Testis (tissue), 3 donors: ENCODE data around the gene PDLIM7. TPM values are rescaled to one million over a fixed set of nuclear protein-coding genes. Genes with fewer than 3 reads are reported as not detected.

Experiments
- DNase-seq: peaks from one replicate; pipeline ENCODE4 v3.0.0-alpha.2; 2019
- H3K27ac ChIP-seq, 2 donors: fragments of 200-600 bp; sonication (generic); one replicate each; pipeline ENCODE4 v1.5.1; 2019
- H3K27me3 ChIP-seq: fragments of 200-600 bp; sonication (generic); one replicate; pipeline ENCODE4 v1.5.1; 2019
- H3K36me3 ChIP-seq: fragments of 200-600 bp; sonication (generic); one replicate; pipeline ENCODE4 v1.5.1; 2017; ENCODE audit warnings: low read depth; ENCODE audit errors: missing control alignments
- H3K4me1 ChIP-seq: fragments of 200-600 bp; sonication (generic); one replicate; pipeline ENCODE4 v1.5.1; 2019
- H3K4me3 ChIP-seq, 2 donors: fragments of 200-600 bp; sonication (generic); one replicate each; pipeline ENCODE4 v1.5.1; 2017 to 2019
- H3K9me3 ChIP-seq: fragments of 200-600 bp; sonication (generic); one replicate; pipeline ENCODE4 v1.5.1; 2017
- POLR2A ChIP-seq: fragments of 450-650 bp; IDR thresholded peaks from one replicate; pipeline ENCODE4 v1.6.1; 2017; ENCODE audit warnings: antibody characterized with exemption, mild to moderate bottlenecking, moderate library complexity
- WGBS, 2 donors: methylation state at CpG; one replicate each; pipeline ENCODE4 v1.1.5; 2018; 5-methylcytosine and 5-hydroxymethylcytosine counted together
- intact Hi-C: fragments of 100-400 bp; cut with DNase I; formaldehyde crosslinking; loops from one replicate; pipeline ENCODE4 v1.15.1; 2023; ENCODE audit warnings: low total_unique reads
- polyA plus RNA-seq: library from polyadenylated mRNA; stranded (reverse); fragments of 350-450 nt; fragmentation: Illumina TruSeq; extraction: RNeasy Lipid Tissue Mini Kit (QIAGEN cat#74804); gene quantifications from one replicate; pipeline ENCODE4 v1.2.3, GENCODE V29; 2014; ENCODE audit warnings: low read depth, low replicate concordance; ENCODE audit not compliant: insufficient read depth
- total RNA-seq, 2 donors: library from RNA; depleted of rRNA; stranded (reverse); fragments of >200 nt; gene quantifications; one replicate each; pipeline ENCODE4 v1.2.3, GENCODE V29; 2016
- TF ChIP-seq, protein P1 (sequence below), 3 experiments: fragments of 450-650 bp in 2 of 3; fragments of 200-600 bp in 1 of 3; sonication (generic) in 1 of 3; IDR thresholded peaks; one replicate each; pipeline ENCODE4 v1.5.1; 2016 to 2019; ENCODE audit warnings: antibody characterized with exemption in 3 of 3, mild to moderate bottlenecking in 2 of 3, moderate library complexity in 1 of 3

Gene PDLIM7
- total and polyA plus RNA-seq, 3 donors from 2014 or later, result 72.2 to 118 (median 90.5) TPM

DNA sequence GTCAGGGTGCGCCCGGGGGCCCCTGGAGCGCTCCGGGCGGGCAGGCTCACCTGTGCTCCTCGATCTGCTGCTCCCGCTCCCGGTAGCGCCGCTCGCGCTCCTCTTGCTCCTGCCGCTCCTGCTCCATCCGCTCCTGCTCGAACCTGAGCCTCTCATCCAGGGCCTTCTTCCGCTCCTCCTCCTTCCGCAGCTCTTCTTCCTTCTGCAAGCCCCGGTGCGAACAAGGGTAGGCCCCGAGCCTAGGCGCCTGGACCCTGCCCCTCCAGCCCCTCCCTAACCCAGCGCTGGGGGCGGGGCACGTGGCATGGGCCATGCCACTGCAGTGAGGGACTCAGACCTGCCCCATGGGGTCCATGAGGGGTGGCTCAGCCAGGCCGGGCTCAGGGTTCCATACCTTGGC, 30.5 kb downstream of the PDLIM7 start:
- WGBS, 2 donors, result 94 to 96% methylated on average over 24 to 25 of the region's 25 CpGs
- no peaks in the 10 kb centered on the region for H3K36me3 ChIP-seq
- H3K9me3 ChIP-seq, result no peaks in the 10 kb centered on the region

DNA sequence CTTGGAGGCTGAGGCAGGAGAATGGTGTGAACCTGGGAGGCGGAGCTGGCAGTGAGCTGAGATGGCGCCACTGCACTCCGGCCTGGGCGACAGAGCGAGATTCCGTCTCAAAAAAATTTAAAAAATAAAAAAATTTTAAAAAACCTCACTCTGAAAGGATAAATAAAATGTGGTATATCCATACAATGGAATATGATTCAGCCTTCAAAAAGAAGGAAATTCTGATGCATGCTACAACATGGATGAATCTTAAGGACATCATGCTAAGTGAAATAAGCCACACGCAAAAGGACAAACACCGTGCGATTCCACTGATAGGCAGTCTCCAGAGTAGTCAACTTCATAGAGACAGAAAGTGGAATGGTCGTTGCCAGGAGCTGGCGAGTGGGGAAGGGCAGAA, 32.4 kb downstream of the PDLIM7 start:
- TF ChIP-seq POLR2A, result no peak
- TF ChIP-seq, protein P1, sequence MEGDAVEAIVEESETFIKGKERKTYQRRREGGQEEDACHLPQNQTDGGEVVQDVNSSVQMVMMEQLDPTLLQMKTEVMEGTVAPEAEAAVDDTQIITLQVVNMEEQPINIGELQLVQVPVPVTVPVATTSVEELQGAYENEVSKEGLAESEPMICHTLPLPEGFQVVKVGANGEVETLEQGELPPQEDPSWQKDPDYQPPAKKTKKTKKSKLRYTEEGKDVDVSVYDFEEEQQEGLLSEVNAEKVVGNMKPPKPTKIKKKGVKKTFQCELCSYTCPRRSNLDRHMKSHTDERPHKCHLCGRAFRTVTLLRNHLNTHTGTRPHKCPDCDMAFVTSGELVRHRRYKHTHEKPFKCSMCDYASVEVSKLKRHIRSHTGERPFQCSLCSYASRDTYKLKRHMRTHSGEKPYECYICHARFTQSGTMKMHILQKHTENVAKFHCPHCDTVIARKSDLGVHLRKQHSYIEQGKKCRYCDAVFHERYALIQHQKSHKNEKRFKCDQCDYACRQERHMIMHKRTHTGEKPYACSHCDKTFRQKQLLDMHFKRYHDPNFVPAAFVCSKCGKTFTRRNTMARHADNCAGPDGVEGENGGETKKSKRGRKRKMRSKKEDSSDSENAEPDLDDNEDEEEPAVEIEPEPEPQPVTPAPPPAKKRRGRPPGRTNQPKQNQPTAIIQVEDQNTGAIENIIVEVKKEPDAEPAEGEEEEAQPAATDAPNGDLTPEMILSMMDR (IDR thresholded peaks at IDR 0.05), result no peak
- WGBS, 2 donors, result 87 to 93% methylated on average over 11 of the region's 11 CpGs
- H3K9me3 ChIP-seq, result no peaks in the 10 kb centered on the region
- intact Hi-C loops, result no loop called here
- no peaks in the 10 kb centered on the region for H3K4me1 ChIP-seq
- no peak overlapping the region for H3K4me3 ChIP-seq
- H3K36me3 ChIP-seq, result no peaks in the 10 kb centered on the region
- H3K27me3 ChIP-seq, result no peaks in the 10 kb centered on the region
- DNase-seq, result no peak
- no peak overlapping the region for H3K27ac ChIP-seq

More for the DNA sequence above, 30.5 kb downstream of the PDLIM7 start:
- no peak overlapping the region for H3K4me3 ChIP-seq
- H3K27me3 ChIP-seq, result no peaks in the 10 kb centered on the region
- DNase-seq, result no peak
- H3K27ac ChIP-seq, result no peak overlapping the region
- peaks cover 6% of the 10 kb centered on the region for H3K4me1 ChIP-seq
- intact Hi-C loops, result no loop called here
- TF ChIP-seq, protein P1 (IDR thresholded peaks at IDR 0.05), result no peak
- no peak for TF ChIP-seq POLR2A

DNA sequence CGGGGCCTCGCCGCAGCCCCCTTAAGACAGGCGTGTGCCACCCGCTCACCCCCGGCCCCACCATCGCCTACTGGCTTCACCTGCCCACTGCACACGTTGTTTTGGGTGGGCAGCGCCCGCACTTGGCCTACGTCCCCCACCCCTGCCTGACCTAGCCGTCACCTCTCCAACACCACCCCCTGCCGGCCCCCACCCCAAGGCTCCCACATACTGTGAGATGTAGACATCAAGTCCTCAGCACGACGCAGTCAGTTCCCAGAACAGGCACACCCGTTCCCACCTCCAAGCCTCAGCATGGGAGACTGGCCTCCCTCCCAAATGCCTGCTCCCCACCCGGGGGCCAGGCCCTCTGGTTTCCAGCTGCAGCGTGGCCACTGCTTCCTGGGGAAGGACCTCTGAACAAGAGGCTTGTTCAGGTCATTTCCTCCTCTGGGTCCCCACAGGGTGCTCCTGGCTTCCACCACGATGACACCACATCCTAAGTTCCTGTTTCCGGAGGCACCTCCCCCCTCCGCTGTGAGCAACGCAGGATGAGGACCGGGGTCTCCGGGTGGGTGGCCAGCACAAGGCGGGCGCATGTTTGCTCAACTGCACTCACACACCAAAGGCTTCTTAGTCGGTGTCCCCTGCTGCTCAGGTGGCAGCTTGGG, 35.3 kb downstream of the PDLIM7 start:
- Histone ChIP-seq H3K27ac (no peak overlapping the region), H3K4me3 (no peak overlapping the region), H3K9me3 (no peaks in the 10 kb centered on the region), H3K27me3 (no peaks in the 10 kb centered on the region), H3K36me3 (no peaks in the 10 kb centered on the region), H3K4me1 (no peaks in the 10 kb centered on the region)
- intact Hi-C loops, result no loop called here
- TF ChIP-seq POLR2A, result no peak
- TF ChIP-seq, protein P1 (IDR thresholded peaks at IDR 0.05), result no peak
- DNase-seq, result no peak
- 80 to 88% methylated on average over 23 to 27 of the region's 27 CpGs for WGBS, 2 donors

DNA sequence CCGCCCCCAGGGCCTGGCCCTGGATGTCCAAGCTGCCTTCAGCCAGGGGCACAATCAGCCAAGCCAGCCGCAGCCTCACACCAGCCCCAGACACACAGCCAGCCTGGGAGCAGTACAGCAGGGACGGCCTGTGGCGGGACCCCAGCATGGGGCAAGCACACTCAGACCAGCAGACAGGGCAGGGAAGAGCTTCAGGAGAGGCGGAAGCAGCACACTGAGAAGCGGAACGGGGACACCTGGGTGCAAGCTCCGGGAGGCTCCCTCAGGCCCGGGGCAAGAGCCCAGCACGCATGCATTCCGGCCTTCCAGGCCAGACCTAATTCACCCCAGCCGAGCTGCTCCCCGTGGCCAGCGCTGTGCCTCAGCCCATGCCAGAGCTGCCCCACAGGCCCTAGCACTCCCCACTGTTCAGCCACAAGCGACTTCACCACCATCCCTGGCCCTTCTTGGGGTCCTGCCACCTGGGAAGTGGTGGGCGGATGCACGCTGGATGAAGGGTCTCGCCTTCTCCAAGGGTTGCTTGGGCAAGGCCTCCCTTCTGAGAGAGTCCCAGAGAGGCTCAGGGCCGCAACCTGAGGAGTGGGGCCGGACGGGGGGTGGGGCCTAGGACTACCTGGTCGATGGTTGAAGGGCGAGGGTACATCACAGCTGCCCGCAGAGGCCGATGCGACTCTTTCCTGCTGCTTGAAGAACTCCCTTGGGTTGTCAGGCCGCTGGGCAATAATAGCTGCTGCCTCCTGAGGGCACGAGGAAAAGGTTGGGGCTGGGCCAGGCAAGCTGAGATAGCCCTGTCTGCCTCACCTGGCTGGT, 37.4 kb downstream of the PDLIM7 start:
- DNase-seq, result no peak
- intact Hi-C loops, result loop anchor here (5.0 kb wide), 1 partner anchor 58 kb away; the partner anchor contains the start of gene PFN3

More for the DNA sequence above, 37.4 kb downstream of the PDLIM7 start:
- H3K27ac ChIP-seq, result no peak overlapping the region
- H3K4me1 ChIP-seq, result peaks cover 4% of the 10 kb centered on the region
- TF ChIP-seq, protein P1 (IDR thresholded peaks at IDR 0.05), result no peak
- no peak for TF ChIP-seq POLR2A
- 91 to 93% methylated on average over 18 to 26 of the region's 28 CpGs for WGBS, 2 donors
- no peak overlapping the region for H3K4me3 ChIP-seq
- H3K9me3 ChIP-seq, result no peaks in the 10 kb centered on the region
- H3K36me3 ChIP-seq, result no peaks in the 10 kb centered on the region
- no peaks in the 10 kb centered on the region for H3K27me3 ChIP-seq
